NCI-H82 treated with DMSO at 0.1 percent for 48 hours (cell line): ENCODE results near the gene UGT1A6.
A peak's percentile ranks its signal among the peaks of the same experiment; 100 is the strongest.

ENCODE experiments used
- DNase-seq: peaks from one replicate; lab custom pipeline; 2025; ENCODE audit not compliant: unreplicated experiment; lab: John Stamatoyannopoulos, UW

UGT1A6 gene

DNA sequence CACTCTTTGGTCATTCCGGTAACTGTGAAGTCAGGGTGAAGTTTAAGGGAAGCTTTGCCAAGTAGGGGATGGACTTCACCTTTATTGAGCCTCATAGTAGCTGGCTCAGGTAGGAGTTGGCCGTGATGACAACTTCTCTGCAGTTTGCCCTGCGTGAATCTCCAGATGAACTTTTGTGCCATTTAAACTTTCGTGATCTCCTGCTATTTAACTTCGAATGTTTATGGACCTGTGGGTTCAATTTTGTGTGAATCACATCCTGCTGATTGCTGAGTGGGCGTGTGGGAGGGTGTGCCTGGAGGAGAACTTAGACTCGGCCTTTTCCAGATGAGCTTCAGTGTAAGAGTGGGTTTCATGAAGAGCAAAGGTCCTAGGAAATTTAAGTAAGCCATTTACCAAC lies 71.6 kb downstream of the UGT1A6 start:
- DNase-seq = no peak

DNA sequence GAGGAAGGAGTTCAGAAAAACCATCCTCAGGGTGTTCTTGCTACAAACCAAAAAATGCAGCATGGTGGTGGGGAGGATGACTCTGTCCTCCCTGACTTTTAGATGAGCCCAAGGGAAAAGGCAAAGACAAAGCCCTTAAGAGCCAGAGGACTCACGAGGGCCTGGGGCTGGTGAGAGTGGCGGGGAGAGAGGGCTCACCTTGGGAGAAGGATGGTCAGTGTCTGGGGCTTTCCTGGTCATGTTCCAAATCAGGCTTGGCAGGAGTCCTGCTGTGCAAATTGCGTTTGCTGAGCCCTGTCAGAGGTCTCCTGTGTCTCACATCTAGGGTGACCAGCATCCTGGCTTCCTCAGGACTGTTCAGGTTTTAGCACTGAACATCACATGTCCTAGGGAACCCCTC lies 72.1 kb downstream of the UGT1A6 start:
- no peak for DNase-seq

DNA sequence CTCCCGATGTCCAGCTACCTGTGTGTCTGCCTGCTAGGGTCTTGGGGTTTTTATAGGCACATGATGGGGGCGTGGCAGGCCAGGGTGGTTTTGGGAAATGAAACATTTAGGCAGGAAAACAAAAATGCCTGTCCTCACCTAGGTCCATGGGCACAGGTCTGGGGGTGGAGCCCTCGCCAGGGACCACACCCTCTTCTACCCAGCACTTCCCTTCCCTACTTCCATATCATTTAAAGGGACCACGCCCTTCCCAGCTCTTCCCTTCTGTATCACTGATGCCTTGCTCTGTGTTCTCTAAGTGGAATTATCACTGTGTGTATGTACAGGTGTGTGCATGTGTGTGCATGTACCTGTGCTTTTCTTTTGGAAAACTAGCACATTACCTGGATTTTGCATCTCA lies 73.7 kb downstream of the UGT1A6 start:
- no peak for DNase-seq

DNA sequence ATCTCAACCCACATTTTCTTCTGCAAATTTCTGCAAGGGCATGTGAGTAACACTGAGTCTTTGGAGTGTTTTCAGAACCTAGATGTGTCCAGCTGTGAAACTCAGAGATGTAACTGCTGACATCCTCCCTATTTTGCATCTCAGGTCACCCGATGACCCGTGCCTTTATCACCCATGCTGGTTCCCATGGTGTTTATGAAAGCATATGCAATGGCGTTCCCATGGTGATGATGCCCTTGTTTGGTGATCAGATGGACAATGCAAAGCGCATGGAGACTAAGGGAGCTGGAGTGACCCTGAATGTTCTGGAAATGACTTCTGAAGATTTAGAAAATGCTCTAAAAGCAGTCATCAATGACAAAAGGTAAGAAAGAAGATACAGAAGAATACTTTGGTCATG lies 75.4 kb downstream of the UGT1A6 start:
- no peak for DNase-seq

DNA sequence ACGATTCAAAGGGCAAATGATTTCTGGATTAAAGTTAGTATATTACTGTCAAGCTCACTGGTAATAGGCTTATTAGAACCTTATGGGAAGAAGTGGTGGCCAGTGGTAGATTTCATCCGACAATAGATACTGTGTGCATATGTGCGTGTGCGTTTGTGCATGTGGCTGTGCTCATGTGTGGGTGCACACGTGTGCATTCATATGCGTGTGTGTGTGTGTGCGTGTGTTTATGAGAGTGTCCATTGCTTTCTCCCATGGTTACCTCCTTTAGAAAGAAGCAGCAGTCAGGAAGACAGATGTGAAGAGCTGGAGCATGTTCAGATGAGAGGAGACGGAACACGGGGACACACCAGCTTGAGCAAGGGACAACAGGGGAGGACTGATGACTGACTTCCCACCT lies 76.6 kb downstream of the UGT1A6 start:
- no peak for DNase-seq

DNA sequence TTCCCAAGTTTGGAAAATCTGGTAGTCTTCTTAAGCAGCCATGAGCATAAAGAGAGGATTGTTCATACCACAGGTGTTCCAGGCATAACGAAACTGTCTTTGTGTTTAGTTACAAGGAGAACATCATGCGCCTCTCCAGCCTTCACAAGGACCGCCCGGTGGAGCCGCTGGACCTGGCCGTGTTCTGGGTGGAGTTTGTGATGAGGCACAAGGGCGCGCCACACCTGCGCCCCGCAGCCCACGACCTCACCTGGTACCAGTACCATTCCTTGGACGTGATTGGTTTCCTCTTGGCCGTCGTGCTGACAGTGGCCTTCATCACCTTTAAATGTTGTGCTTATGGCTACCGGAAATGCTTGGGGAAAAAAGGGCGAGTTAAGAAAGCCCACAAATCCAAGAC lies 79.5 kb downstream of the UGT1A6 start:
- no peak for DNase-seq

DNA sequence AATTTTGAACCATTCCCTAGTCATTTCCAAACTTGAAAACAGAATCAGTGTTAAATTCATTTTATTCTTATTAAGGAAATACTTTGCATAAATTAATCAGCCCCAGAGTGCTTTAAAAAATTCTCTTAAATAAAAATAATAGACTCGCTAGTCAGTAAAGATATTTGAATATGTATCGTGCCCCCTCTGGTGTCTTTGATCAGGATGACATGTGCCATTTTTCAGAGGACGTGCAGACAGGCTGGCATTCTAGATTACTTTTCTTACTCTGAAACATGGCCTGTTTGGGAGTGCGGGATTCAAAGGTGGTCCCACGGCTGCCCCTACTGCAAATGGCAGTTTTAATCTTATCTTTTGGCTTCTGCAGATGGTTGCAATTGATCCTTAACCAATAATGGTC lies 79.9 kb downstream of the UGT1A6 start:
- DNase-seq = no peak

DNA sequence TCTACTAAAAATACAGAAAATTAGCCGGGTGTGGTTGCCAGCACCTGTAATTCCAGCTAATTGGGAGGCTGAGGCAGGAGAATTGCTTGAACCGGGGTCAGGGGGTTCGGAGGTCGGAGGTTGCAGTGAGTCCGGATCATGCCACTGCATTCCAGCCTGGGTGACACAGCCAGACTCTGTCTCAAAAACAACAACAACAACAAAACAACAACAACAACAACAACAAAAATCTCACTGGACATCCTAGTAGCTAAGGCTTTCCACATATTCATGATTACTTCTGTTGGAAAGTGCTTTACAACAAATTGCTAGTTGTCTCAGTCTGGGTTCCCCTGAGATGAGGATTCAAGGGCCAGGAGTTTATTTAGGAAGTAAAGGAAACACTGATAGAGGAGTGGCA lies 81.2 kb downstream of the UGT1A6 start:
- DNase-seq = no peak

DNA sequence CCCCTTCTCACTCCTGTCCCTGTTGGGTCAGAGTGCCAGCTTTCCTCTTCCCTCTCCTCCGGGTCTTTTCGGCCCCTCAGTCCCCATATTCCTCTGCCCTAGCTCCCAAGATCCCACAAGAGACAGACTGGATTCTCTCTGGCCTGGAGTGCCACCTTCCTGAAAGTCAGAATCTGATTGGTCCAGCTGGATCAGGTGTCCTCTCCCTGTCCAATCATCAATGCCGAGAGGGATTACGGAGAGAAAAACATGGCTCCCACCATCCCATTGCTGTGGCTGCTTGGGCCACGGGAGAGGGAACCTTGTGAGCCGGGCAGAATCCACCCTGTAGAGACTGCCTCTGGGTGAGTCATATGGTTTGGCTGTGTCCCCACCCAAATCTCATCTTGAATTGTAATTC lies 82.7 kb downstream of the UGT1A6 start:
- no peak for DNase-seq

DNA sequence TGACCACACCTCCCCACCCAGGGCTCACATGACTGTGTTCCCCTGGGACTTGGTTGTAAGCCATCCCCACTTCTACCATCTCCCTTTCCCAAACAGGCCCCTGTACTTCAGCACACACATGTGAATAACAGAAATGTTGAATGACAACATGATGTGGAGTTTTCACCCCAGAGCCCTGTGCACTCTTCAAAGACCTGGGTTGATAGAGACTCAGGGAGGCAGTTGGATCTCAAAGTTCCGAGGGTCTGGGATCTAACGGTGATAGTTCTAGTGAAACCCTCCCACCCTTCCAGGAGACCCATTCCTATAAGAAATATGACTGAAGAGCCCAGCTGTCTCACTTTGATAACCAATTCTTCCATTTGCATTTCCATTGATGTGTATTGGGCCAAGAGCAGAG lies 85.3 kb downstream of the UGT1A6 start, which contains the start of gene MROH2A:
Gene MROH2A (plus strand): TSS at position 301 of the 400 bp plus-strand sequence. CDS start 1,029 bp downstream, outside the sequence.
- no peak for DNase-seq

DNA sequence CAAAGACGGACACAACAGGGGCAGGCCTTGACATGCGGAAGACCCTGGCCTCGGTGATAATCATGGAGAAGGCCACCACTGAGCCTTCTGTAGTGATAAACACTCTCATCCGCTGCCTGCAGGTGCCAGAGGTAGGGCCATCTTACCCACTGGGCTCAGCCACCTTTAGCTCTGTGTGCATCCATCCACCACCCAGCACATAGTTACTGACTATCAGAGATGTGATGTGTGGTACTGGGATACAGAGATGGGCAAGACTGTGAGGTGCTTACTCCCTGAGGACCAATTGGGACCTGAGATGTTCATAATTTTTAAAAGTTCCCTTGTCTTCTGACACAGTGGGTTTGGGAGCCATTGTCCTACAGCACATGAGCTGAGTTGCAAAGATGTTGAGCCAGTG lies 87.0 kb downstream of the UGT1A6 start:
- no peak for DNase-seq

DNA sequence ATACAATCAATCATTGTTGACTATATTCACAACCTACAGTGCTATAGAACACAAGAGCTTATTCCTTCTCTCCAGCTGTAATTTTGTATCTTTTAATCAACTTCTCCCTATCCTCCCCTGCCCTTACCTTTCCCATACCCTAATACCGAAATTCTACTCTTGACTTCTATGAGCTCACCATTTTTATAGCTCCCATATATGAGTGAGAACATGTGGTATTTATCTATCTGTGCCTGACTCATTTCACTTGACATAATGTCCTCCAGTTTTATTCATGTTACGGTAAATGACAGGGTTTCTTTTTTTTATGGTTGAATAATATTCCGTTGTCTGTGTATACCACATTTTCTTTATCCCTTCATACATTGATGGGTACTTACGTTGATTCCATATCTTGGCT lies 88.1 kb downstream of the UGT1A6 start:
- DNase-seq = no peak

DNA sequence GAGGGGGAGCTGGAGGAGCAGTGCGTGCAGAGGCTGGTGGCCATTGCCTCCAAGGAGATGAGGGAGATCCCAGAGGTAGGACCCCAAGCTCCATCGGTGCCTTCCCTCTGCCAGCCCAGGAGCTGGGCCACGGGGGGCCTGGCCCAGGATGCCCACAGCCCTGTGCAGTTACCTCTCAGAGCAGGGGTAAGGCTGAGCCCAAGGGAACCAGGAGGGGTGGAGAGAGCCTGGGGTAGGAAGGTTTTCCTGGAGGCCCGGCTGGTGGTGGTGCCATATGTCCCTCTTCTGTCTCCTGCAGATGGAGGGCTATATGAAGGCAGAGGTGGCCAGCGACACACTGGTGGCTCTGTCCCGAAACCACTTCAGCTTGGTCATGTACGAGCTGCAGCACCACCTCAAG lies 96.9 kb downstream of the UGT1A6 start:
- no peak for DNase-seq

DNA sequence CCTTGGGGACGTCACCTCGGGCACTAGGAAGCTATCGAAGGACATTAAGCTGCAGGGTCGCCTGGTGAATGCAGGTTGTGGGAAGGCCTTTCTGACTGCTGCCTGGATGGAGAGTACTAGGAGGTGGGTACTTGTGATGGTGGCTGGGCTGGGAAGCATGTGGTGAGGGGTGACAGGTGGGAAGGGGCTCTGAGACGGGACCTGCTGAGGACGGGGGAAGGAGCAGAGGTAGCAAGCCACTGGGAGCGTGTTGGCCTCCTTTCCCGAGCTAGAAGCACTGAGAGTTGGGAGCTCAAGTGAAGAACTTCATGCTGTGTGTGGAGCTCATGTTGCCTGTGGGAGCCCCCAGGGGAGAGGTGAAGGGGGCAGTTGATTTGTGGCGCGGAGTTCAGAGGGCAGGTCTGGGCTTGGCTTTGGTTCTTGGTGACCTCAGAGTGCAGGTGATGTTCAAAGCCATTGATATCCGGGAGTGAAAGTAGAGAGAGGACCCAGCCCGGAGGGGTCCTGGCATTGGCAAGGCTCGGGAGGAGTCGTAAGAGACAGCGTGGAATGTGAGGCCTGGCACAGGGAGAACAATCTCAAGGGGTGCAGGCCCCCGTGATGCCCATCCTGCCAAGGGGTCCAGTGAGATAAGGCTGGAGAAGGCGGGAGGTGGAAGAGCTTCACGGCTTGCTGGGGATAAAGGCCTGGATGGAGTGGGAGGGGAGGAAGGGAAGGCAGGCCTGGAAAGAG lies 98.6 kb downstream of the UGT1A6 start:
- no peak for DNase-seq

DNA sequence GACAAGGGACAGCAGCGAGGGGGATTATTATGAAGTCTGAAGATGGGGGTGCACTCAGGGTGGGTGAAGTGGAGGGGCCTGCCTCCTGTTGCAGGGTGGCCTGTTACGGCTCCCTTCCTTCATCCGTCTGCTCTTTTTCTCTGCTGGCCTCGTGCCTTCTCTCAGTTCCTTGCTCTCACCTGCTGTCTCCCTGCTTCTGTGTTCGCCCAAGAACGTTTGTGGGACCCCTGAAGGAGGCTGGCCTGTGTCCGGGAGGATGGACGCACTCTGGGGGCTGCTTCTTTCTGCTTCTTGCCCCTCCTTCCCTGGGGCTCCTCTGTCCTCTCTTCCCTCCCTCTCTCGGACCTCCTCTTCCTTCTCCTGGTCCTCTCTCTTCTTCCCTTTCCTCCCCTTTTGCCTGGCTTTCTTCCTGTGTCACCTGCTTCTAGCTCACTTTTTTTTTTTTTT lies 99.2 kb downstream of the UGT1A6 start:
- no peak for DNase-seq

DNA sequence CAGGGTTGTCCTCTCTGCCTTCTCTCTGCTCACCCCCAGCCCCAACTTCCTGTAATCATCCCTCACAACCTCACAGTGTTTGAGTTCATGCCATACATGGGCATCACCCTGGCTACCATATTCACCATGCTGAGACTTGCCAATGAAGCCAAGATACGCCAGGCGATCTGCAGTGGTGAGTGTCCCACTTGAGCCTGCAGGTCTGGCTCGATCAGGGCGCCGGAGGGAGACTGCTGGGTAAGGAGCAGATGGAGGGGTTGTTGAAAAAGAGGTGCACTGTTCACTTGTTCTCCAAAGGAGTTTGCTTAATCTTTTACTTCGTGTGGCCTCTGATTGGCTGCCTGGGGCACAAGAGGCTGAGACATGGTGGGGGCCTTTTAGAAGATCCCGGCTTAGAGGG lies 100.0 kb downstream of the UGT1A6 start:
- no peak for DNase-seq

DNA sequence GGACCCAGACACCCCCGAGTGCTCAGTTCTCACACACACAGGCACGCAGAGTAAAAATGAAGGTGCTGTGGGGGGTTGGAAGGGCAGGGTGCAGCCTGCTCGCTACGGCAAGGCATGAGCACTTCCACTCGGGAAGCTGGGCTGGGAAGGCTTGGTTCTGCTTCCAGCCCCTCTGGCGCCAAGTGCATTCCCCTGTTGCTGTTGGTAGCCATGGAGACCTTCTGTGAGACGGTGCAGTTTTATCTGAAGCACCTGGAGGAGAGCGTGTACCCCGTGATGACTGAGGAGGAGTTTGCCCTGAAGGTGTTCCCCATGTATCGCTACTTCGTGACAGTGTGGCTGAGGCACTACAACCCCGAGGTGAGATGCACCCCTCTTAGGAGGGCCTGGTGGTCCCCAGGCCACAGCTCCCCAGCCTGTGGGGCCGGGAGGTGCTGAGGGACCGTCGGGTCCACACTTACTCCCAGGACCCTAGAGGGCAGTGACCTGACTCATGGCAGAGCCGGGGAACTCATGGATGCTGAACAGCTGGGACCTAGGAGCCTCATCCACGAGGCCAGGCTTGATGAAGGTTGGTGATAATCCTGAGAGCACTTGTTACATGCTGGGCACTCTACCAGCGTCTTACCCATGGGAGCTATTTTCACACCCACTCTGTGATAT lies 100.9 kb downstream of the UGT1A6 start:
- no peak for DNase-seq

DNA sequence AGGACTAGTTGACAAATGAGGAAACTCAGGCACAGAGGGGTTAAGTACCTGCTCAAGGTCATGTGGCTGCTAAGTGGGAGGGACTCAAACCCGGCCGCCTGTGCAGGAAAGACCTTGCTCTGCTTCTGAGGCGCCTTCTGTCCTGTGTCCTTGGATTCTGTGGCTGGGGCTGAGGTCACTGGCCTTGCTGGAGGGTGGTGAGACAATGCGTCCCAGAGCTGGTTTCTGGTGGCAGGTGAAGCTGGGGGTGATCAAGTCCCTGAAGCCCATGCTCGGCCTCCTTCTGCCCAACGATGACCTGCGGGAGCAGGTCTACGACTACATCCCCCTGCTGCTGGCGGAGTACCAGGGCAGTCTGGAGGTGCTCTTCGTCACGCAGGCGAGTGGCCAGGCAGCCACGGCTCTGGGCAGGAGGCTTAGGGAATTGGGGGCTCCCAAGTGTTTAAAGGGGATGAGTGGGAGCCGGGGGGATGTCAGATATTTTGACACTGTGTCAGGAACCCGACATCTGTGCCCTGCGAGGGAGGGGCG lies 101.5 kb downstream of the UGT1A6 start:
- DNase-seq = no peak

DNA sequence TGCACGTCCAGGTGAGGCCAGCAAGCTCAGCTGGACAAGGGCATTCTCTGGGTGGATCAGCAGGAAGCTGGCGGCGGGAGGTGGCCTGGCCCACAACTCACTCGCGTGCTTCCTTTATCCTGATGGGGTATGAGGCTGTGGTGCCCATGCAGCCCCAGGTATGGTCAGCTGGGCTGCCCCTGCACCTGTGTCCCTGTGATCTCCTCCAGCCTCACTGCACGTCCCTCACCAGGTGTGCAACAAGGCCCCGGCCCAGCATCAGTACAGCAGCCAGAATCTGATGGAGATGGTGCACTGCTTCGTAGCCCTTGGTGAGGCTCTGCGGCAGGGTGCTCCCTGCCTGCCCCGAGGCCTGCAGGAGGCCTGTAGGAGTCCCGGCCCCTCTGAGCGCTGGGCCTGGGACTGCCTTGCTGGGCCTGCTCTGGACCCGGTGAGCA lies 103.1 kb downstream of the UGT1A6 start:
- DNase-seq = no peak

DNA sequence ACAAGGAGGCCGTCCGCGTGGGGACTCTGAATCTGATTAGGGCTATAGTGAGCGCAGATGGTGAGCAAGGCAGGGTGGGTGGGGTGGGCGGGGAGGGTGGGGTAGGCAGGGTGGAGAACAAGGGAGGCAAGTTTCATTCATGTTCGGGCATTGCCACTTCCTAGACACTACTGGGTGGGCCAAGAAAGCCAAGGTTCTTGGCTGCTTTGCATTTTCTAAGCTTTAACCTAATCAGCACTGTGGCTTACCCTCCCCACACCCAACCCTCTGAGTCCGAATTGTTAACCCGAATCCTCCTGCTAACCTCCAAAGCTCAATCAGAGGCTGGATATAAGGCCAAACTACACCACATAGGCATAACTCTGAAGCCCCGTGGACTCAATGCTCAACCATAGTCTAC lies 103.6 kb downstream of the UGT1A6 start:
- peak; percentile 80 for DNase-seq

DNA sequence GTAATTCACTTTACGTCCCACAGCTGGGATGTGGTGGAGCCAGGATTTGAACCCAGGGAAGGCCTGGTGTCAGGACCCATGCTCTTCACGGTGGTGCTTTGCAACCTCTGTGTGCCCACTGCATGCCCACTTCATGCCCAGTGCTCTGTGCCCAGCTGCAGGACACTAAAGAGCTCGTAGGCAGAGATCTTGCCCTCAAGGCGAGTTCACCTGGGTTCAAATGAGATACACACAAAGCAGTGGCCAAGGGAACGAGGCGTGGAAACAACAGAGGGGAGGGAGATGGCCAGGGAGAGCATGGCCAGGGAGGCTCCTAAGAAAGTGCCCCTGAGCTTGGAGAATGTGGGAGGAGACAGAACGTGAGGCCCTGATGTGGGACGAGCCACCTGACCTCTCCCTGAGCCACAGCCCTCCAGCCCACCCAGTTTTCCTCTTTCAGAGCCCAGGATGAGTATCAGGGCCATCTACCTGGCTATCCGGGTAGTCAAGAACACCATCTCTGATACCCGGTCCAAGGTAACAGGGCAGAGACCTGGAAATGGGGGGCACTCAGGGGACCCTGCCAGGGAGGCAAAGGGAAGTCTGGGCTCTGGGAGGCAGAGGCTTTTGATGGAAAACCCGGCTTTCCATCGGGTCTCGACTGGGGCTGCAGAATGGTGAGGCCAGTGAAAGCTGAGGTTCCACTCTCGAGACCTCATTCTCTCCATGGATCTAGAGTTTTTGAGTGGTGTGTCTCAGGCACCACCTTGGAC lies 105.8 kb downstream of the UGT1A6 start:
- DNase-seq = no peak
